AG04450 (cell line): ENCODE measurements around the gene SLC5A7. TPM values are rescaled to one million over a fixed set of nuclear protein-coding genes. Genes with fewer than 3 reads are reported as not detected.
A peak's percentile ranks its signal among the peaks of the same experiment; 100 is the strongest.

Experiments used
- CTCF ChIA-PET: fragments of 300-600, 350-600 bp; formaldehyde crosslinking; extraction: SDS; loops from one replicate; lab custom pipeline; 2022; ENCODE audit warnings: antibody characterized with exemption, inconsistent platforms; lab: Charles Lee
- POLR2A ChIA-PET: fragments of 350-600 bp; formaldehyde crosslinking; extraction: SDS; loops from one replicate; lab custom pipeline; 2021; ENCODE audit warnings: antibody characterized with exemption, inconsistent platforms; lab: Yijun Ruan, JAX
- DNase-seq: peaks from one replicate; pipeline ENCODE4 v3.0.0-alpha.2; 2011; ENCODE audit warnings: low read depth, low spot score
- H3K27ac ChIP-seq: one replicate; pipeline ENCODE4 v1.5.1; 2012; ENCODE audit warnings: low read depth, low read length, control low read depth
- H3K27me3 ChIP-seq: one replicate; pipeline ENCODE4 v1.6.0; 2012; ENCODE audit warnings: low read length; ENCODE audit not compliant: control insufficient read depth, insufficient read depth
- H3K4me3 ChIP-seq: 2 replicates; pipeline ENCODE4 v1.5.1; 2011; ENCODE audit warnings: mild to moderate bottlenecking, low read depth, low read length, control low read depth
- H3K9me3 ChIP-seq: 2 replicates; pipeline ENCODE4 v1.5.1; 2012; ENCODE audit warnings: low read length; ENCODE audit not compliant: control insufficient read depth, insufficient read depth
- polyA plus RNA-seq: library from polyadenylated mRNA; depleted of rRNA; stranded (reverse); fragments of >200 nt; gene quantifications from 2 replicates; pipeline ENCODE4 v1.2.3, GENCODE V29; 2011
- TF ChIP-seq, protein P1 (sequence below): IDR thresholded peaks from 2 replicates; pipeline ENCODE4 v1.5.1; 2011; ENCODE audit warnings: low read depth, low read length, control low read depth, inconsistent platforms

Gene SLC5A7
- polyA plus RNA-seq, 1 experiment, result not detected

DNA sequence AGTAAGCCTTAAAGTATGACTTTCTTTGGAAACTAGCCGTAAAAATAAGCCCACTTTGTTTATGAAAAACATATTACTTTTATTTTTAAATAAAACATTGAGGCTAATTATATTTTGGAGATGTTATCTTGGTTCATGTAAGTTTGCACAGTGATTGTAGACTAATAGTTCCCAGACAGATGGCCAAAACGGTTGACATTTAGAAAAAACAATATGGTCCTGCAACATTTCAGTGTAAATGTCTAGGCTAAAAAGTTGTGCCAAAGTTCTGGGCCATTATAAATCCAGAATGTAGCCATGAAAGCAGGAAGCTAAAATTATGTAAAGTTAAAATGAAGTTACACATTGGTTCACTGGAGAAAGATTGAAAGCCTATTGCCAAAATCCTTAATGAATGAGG lies 43.6 kb downstream of the SLC5A7 start:
- peaks cover 8% of the 10 kb centered on the region; the same call in 1 of the 2 replicates for H3K9me3 ChIP-seq
- CTCF ChIA-PET, result no interaction called here
- no peak overlapping the region for H3K27ac ChIP-seq
- TF ChIP-seq, protein P1, sequence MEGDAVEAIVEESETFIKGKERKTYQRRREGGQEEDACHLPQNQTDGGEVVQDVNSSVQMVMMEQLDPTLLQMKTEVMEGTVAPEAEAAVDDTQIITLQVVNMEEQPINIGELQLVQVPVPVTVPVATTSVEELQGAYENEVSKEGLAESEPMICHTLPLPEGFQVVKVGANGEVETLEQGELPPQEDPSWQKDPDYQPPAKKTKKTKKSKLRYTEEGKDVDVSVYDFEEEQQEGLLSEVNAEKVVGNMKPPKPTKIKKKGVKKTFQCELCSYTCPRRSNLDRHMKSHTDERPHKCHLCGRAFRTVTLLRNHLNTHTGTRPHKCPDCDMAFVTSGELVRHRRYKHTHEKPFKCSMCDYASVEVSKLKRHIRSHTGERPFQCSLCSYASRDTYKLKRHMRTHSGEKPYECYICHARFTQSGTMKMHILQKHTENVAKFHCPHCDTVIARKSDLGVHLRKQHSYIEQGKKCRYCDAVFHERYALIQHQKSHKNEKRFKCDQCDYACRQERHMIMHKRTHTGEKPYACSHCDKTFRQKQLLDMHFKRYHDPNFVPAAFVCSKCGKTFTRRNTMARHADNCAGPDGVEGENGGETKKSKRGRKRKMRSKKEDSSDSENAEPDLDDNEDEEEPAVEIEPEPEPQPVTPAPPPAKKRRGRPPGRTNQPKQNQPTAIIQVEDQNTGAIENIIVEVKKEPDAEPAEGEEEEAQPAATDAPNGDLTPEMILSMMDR, result no peak
- DNase-seq, result no peak
- POLR2A ChIA-PET, result no interaction called here
- H3K4me3 ChIP-seq, result no peak overlapping the region
- no peaks in the 10 kb centered on the region for H3K27me3 ChIP-seq

DNA sequence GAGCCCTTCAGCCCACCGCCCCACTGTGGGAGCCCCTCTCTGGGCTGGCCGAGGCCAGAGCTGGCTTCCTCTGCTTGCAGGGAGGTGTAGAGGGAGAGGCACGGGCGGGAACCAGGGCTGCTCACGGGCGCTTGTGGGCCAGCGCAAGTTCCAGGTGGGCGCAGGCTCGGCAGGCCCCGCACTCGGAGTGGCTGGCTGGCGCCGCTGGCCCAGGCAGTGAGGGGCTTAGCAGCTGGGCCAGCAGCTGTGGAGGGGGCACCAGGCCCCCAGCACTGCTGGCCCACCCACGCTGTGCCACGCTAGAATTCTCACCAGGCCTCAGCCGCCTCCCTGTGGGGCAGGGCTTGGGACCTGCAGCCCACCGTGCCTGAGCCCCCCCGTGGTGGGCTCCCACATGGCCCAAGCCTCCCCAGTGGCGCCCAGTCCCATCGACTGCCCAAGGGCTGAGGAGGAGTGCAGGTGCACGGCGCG lies 45.2 kb downstream of the SLC5A7 start:
- POLR2A ChIA-PET, result no interaction called here
- Histone ChIP-seq H3K27ac (no peak overlapping the region), H3K27me3 (no peaks in the 10 kb centered on the region), H3K9me3 (peaks cover 8% of the 10 kb centered on the region; the same call in 1 of the 2 replicates), H3K4me3 (no peak overlapping the region)
- no peak for DNase-seq
- CTCF ChIA-PET, result interaction anchor here (0.7 kb wide), 1 partner anchor 11 kb away, joined by 3 read pairs; no protein-coding TSS in a partner anchor
- TF ChIP-seq, protein P1, result no peak

DNA sequence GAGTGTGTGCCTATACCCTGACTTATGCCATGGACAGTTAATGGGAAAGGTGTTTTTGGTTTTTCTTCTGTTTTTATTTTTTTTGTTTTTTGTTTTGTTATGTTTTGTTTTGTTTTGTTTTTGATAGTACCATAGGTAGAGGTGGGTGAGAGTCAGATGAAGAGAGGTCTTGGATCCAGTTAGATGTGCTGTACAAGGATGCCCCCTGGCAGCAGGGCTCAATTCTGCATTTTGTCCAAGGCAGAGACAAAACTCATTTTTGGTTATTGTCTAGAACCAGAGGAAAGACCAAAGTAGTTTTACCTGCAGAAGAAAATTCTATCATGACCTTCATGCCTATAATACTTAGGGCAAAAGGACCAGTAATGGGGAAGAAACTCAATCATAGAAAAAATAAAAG lies 48.5 kb downstream of the SLC5A7 start:
- TF ChIP-seq, protein P1, result 0 out of 2 replicates have a peak, but pooled peaks have one; percentile 3
- peaks cover 8% of the 10 kb centered on the region; the same call in 1 of the 2 replicates for H3K9me3 ChIP-seq
- ChIA-PET POLR2A (no interaction called here), CTCF (no interaction called here)
- H3K4me3 ChIP-seq, result no peak overlapping the region
- no peaks in the 10 kb centered on the region for H3K27me3 ChIP-seq
- no peak overlapping the region for H3K27ac ChIP-seq
- DNase-seq, result no peak

DNA sequence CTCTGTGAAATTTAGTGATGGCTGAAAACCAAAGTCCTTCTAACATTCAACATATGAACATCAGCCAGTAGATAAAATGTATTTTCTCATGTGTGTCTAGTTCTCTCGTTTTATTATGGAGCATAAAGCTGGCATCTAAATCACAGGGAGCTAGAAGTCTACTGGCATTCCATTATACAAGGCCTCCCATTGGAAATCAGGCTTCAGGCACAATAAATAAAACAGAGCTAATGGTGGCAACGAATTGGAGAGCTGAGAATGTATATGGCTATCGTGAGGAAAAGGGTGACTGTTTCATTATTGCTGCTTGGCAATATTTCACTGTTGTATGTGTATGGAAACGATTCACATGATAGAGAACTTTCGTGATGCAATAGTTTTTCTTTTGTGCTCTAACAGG lies 62.4 kb downstream of the SLC5A7 start:
- H3K4me3 ChIP-seq, result no peak overlapping the region
- no peaks in the 10 kb centered on the region for H3K27me3 ChIP-seq
- no peaks in the 10 kb centered on the region for H3K9me3 ChIP-seq
- no peak for DNase-seq
- ChIA-PET POLR2A (no interaction called here), CTCF (interaction anchor here (0.6 kb wide), 1 partner anchor 1944 kb away, joined by 7 read pairs; no protein-coding TSS in a partner anchor)
- no peak overlapping the region for H3K27ac ChIP-seq
- TF ChIP-seq, protein P1, result no peak

DNA sequence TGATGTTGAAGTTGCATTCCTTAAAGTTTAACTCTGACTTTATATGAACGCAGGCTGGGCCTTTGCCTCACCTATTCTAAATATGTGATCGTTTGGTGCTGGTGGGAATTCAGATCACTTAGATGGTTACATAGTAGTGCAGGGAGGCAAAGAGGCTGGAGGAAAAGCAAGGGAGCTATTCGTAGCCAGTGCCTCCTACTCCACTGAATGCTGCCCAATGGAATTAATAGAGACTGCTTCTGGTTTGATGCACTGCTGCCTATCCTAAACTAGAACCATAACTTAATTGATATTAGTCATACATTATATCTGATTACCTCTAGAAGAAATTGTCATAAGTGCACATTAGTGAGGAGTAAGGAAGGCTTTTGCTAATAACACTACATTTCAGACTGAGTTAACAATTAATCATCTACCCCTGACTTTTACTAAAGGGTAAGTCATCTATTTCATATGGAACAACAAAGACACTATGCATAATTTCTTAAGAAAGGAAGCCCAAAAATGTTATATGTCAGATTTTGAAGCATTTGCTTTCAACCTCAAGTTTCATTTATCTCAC lies 72.3 kb downstream of the SLC5A7 start:
- ChIA-PET CTCF (no interaction called here), POLR2A (no interaction called here)
- H3K4me3 ChIP-seq, result no peak overlapping the region
- no peak overlapping the region for H3K27ac ChIP-seq
- TF ChIP-seq, protein P1, result no peak
- DNase-seq, result no peak
- H3K27me3 ChIP-seq, result no peaks in the 10 kb centered on the region
- H3K9me3 ChIP-seq, result no peaks in the 10 kb centered on the region
